Astrocyte (in vitro differentiated cells and primary cell): ENCODE results near the gene C17orf67.

ENCODE experiments used
- EZH2 ChIP-seq: IDR thresholded peaks from 2 replicates; pipeline ENCODE4 v1.6.1; 2012; ENCODE audit warnings: mild to moderate bottlenecking, low read length, inconsistent platforms; ENCODE audit not compliant: insufficient read depth
- TF ChIP-seq, protein P1 (sequence below): IDR thresholded peaks from 2 replicates; pipeline ENCODE4 v1.5.1; 2011; ENCODE audit warnings: low read depth, mild to moderate bottlenecking, inconsistent platforms, low read length, moderate library complexity; ENCODE audit not compliant: insufficient read depth

GRCh38 chr17:56751145-56751738 lies 82.5 kb downstream of the C17orf67 start:
- TF ChIP-seq, protein P1, sequence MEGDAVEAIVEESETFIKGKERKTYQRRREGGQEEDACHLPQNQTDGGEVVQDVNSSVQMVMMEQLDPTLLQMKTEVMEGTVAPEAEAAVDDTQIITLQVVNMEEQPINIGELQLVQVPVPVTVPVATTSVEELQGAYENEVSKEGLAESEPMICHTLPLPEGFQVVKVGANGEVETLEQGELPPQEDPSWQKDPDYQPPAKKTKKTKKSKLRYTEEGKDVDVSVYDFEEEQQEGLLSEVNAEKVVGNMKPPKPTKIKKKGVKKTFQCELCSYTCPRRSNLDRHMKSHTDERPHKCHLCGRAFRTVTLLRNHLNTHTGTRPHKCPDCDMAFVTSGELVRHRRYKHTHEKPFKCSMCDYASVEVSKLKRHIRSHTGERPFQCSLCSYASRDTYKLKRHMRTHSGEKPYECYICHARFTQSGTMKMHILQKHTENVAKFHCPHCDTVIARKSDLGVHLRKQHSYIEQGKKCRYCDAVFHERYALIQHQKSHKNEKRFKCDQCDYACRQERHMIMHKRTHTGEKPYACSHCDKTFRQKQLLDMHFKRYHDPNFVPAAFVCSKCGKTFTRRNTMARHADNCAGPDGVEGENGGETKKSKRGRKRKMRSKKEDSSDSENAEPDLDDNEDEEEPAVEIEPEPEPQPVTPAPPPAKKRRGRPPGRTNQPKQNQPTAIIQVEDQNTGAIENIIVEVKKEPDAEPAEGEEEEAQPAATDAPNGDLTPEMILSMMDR: no peak
- no peak for TF ChIP-seq EZH2
